ENCODE results near the gene MAGI1. TPM values are rescaled to one million over a fixed set of nuclear protein-coding genes. Genes with fewer than 3 reads are reported as not detected.

MAGI1 gene
- total RNA-seq, 1 donor from 2014 or later: 18.7 TPM

GRCh38 chr3:65398953-65399352 lies 639.8 kb downstream of the MAGI1 start:
- H3K27me3 Mint-ChIP-seq (ENCODE audit: low read depth): no peaks in the 10 kb centered on the region
- no peak overlapping the region for H3K27ac Mint-ChIP-seq (ENCODE audit: unreplicated experiment)
- H3K4me1 Mint-ChIP-seq (ENCODE audit: low read depth): peaks cover 7% of the 10 kb centered on the region
- no peak for DNase-seq (ENCODE audit: low spot score)
- no peaks in the 10 kb centered on the region for H3K36me3 Mint-ChIP-seq (ENCODE audit: low read depth)
- H3K9me3 Mint-ChIP-seq (ENCODE audit: low read depth): no peaks in the 10 kb centered on the region
- H3K4me3 Mint-ChIP-seq (ENCODE audit: unreplicated experiment): no peak overlapping the region
- TF ChIP-seq CTCF (IDR thresholded peaks at IDR 0.05): no peak

- no peak for TF ChIP-seq CTCF (IDR thresholded peaks at IDR 0.05)
- H3K4me1 Mint-ChIP-seq (ENCODE audit: low read depth): no peaks in the 10 kb centered on the region
- H3K27me3 Mint-ChIP-seq (ENCODE audit: low read depth): no peaks in the 10 kb centered on the region
- no peak overlapping the region for H3K4me3 Mint-ChIP-seq (ENCODE audit: unreplicated experiment)
- no peaks in the 10 kb centered on the region for H3K36me3 Mint-ChIP-seq (ENCODE audit: low read depth)
- H3K27ac Mint-ChIP-seq (ENCODE audit: unreplicated experiment): no peak overlapping the region
- H3K9me3 Mint-ChIP-seq (ENCODE audit: low read depth): no peaks in the 10 kb centered on the region
- DNase-seq (ENCODE audit: low spot score): no peak
Observed at GRCh38 chr3:65396078-65396477, 642.6 kb downstream of the MAGI1 start.

GRCh38 chr3:65391068-65391467 lies 647.6 kb downstream of the MAGI1 start:
- H3K27me3 Mint-ChIP-seq (ENCODE audit: low read depth): no peaks in the 10 kb centered on the region
- no peak overlapping the region for H3K4me3 Mint-ChIP-seq (ENCODE audit: unreplicated experiment)
- no peak overlapping the region for H3K27ac Mint-ChIP-seq (ENCODE audit: unreplicated experiment)
- DNase-seq (ENCODE audit: low spot score): no peak
- no peaks in the 10 kb centered on the region for H3K4me1 Mint-ChIP-seq (ENCODE audit: low read depth)
- H3K36me3 Mint-ChIP-seq (ENCODE audit: low read depth): peaks cover 5% of the 10 kb centered on the region
- TF ChIP-seq CTCF (IDR thresholded peaks at IDR 0.05): no peak
- H3K9me3 Mint-ChIP-seq (ENCODE audit: low read depth): no peaks in the 10 kb centered on the region

- DNase-seq (ENCODE audit: low spot score): no peak
- Mint-ChIP-seq H3K4me1 (ENCODE audit: low read depth) (no peaks in the 10 kb centered on the region), H3K36me3 (ENCODE audit: low read depth) (peaks cover 24% of the 10 kb centered on the region), H3K27ac (ENCODE audit: unreplicated experiment) (no peak overlapping the region), H3K4me3 (ENCODE audit: unreplicated experiment) (no peak overlapping the region), H3K27me3 (ENCODE audit: low read depth) (no peaks in the 10 kb centered on the region), H3K9me3 (ENCODE audit: low read depth) (no peaks in the 10 kb centered on the region)
- no peak for TF ChIP-seq CTCF (IDR thresholded peaks at IDR 0.05)
Observed at GRCh38 chr3:65385805-65386204, 652.9 kb downstream of the MAGI1 start.

GRCh38 chr3:65381496-65382010 lies 657.2 kb downstream of the MAGI1 start:
- no peak overlapping the region for H3K4me3 Mint-ChIP-seq (ENCODE audit: unreplicated experiment)
- TF ChIP-seq CTCF (IDR thresholded peaks at IDR 0.05): no peak
- peaks cover 30% of the 10 kb centered on the region for H3K36me3 Mint-ChIP-seq (ENCODE audit: low read depth)
- no peak for DNase-seq (ENCODE audit: low spot score)
- no peaks in the 10 kb centered on the region for H3K9me3 Mint-ChIP-seq (ENCODE audit: low read depth)
- H3K27ac Mint-ChIP-seq (ENCODE audit: unreplicated experiment): no peak overlapping the region
- no peaks in the 10 kb centered on the region for H3K4me1 Mint-ChIP-seq (ENCODE audit: low read depth)
- no peaks in the 10 kb centered on the region for H3K27me3 Mint-ChIP-seq (ENCODE audit: low read depth)
